Raji (cell line): ENCODE measurements around the gene OVCA2.

ENCODE experiments used
- POLR2A ChIP-seq: IDR thresholded peaks from 2 replicates; pipeline ENCODE4 v1.6.1; 2011; ENCODE audit warnings: low read depth, low read length, control low read depth; ENCODE audit not compliant: insufficient read depth

Gene OVCA2

DNA sequence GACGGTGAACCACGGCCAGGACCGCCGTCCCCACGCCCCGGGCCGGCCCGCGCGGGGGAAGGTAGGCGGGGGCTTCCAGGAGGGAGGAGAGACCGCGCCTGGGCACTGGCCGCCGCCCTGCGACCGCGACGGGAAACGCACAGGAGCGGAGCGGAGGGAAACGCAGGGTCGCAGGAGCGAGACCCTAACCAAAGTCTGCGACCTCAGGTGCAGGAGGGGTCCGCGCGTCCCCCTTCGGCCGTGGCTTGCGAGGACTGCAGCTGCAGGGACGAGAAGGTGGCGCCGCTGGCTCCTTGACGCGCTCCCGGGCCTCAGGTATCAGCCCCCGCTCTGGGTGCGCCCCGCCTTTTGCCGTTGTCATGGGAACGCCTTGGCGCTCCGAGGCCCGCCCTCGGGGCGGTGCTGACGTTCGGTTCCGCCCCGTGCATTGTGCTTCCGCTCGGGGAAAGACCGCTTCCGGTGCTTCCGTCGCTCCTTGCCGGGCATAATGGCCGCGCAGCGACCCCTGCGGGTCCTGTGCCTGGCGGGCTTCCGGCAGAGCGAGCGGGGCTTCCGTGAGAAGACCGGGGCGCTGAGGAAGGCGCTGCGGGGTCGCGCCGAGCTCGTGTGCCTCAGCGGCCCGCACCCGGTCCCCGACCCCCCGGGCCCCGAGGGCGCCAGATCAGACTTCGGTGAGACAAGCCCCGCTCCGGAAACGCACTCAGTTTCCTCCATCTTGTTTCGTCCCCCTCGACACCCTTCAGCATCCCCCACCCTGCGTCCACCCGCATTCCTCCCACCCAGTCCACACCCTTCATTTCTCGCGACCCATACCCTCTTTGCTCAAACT, at the start of gene OVCA2:
OVCA2 (plus strand) TSS at position 462 of the 829 bp plus-strand sequence; CDS start at position 488, 26 bp downstream.
- peak; percentile 69 for TF ChIP-seq POLR2A

DNA sequence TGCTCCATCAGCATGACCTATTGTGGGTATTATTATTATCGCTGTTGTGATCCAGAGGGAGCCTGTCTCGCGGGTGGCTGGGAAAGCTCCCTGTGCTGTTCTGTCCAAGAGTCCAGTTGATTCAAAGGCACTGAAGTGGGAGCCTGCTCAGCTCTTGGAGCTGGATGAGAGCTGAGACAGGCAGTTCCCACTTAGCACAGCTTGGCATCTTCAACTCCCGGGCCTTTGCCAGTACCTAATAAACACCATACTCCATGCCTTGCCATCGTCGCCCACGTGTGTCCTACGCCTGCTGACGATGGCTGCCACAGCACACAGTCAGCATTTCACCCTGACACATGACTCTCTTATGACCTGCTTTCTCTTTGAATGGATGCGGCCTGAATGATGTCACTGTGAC, 49.3 kb upstream of the OVCA2 start:
- TF ChIP-seq POLR2A: no peak

DNA sequence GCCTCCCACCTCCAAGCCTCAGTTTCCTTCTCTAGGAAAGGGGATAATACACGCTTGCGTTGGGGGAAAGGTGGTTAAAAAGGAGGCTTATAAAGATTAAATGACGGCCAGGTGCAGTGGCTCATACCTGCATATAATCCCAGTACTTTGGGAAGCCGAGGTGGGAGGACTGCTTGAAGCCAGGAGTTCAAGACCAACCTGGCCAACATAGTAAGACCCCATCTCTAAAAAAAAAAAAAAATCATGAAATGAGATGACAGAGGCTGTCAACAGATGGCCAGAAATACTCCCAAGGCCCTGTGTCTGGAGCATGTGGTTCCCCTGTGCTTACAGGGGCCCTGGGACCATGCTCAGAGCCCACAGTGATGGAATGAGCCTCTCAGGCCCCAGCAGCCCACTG, 47.1 kb upstream of the OVCA2 start:
- TF ChIP-seq POLR2A: no peak

DNA sequence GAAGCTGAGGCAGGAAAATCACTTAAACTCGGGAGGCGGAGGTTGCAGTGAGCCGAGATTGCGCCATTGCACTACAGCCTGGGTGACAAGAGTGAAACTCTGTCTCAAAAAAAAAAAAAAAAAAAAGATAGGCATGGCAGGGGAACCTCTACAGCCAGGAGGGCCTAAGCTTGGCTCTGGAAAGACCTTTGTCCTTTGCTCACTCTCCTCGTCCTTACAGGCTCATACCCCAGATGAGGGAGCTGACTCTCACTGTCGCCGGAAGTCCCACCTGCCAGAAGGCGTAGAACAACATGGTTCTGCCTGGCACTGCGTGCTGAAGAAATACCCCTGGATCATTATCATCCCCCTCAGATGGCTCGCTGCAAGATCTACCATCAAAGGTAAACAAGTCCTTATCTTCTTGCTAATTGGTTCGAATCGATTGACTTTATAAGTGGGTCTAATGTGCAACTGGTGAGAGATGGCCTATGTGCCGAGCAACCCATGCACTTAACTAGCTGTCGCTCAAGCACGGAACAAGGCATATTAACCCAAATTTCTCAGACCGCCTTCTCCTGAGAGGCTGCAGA, 46.4 kb upstream of the OVCA2 start:
- no peak for TF ChIP-seq POLR2A

DNA sequence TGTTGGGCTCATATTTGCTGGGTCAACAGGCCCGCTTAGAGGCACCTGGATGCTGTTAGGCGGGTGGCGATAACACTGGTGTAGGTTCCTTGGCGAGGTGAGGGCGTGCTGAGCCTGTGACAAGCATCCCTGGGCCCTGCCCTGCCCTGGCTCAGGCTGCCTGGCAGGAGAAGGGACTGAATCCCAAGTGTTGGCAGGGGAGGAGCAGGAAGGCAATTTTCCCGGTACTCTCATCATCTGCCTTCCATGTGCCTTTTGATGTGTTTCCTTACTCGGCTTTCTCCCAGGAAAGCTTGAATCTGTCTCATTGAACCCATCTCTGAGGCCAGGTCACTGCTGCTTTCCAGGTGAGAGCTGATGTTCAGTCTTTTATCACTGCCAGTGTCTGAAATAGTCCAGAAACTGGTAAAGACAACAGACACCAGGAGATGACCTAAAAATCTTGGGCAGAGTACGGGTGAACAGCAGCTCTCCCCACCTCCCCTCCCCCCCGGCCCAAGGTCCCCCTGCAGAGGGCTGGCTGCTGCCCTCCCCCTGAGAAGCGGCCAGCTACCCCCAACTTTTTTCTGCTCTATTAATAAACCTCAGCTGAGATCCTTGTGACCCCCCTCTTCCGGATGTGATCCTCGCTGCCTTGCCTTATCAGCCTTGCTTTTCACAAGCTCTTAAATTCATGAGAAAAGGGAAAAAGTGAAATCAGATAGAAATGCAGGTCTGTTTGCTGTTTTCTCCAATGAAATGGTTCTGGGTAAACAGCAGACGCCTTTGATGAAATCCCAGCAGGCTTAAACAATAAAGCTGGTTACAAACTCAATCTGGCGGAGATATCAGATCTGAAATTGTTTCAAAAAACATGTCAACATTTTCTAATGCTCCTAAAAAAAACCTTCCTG, 45.7 kb upstream of the OVCA2 start:
- TF ChIP-seq POLR2A: no peak

DNA sequence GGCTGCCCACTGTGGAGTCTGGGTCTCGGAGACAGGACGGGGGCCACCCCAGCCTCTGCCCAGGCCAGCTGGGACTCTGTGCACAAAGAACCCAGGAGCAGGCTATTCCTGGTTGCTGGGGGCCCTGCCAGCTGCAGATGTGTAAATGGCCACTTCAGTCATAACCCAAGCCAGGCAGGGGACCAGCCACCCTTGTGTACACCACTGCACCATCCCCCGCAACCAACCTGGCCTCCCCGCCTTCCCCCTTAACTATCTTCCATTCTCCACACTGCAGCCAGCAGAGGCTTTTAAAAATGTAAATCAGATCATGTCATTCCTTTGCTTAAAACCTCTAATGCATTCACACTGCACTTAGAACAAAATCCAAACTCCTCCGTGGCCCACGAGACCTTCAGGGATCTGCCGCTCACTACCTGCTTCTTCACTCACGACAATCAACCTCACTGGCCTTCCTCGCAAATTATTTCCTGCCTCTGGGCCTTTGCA, 45.0 kb upstream of the OVCA2 start:
- TF ChIP-seq POLR2A: no peak

DNA sequence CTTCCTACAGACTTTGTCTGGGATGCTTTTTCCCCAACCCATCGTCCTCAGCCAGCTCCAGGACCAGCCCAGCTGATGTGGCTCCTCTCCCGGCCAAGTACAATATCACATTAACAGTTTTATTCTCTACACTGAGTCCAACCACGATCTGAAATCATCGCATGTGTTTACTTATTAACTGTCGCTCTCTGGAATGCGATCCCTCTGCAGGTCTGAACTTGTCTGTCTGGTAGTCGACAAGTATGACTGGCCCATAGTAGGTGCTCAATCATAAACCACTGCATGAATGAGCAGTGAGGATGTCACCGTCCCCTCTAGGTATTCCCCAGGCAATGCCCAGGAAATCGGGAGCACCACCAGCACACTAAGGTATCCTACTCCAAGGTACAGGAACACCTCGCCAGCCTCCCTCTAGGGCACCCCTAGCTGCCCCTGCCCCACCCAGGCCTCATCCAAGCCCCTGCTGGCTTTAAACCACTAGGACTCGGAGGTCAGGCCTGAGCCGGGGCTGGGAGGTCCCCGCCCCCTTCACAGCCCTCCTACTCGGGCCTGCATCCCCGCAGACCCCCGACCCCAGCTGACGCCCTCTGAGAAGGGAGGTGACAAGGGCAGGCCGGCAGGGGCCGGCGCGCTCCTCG, 44.4 kb upstream of the OVCA2 start:
- TF ChIP-seq POLR2A: no peak

DNA sequence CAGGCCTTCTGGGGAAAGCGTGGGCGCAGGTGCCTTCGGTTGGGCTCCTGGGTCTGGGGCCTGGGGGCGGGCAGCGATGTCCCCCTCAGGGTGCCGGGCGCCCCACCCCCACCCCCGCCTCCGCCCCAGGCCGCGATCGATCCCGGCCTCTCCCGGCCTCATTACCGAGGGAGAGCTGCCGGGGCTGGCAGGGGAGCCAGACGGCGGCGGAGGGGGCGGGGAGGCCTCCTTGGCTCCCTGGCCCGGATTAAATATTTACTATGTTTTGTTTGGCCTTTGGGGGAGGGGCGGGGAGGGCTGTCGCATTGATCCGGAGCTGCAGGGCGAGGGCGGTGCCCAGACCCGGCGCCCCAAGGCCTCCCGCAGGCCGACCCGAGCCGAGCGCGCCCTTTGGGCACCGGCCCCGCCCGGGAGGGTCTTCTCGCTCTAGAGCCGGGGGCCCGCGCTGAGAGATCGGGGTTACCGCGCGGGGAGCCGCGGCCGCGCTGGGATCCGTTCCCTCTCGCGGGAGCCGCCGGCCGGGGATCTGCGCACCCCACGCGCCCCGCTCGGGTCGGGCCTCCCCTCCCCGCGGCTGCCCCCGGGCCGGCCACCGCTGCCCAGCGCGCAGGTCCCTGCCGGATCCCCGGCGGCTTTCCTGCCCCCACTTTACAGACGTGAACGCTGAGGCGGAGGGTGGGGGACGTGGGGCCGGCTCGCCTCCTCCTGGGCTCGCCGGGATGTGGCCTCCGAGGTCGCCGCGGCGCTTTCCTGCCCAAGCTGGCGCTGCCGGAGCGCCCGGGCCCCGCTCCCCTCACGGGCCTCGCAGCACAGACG, 43.7 kb upstream of the OVCA2 start:
- TF ChIP-seq POLR2A: no peak

DNA sequence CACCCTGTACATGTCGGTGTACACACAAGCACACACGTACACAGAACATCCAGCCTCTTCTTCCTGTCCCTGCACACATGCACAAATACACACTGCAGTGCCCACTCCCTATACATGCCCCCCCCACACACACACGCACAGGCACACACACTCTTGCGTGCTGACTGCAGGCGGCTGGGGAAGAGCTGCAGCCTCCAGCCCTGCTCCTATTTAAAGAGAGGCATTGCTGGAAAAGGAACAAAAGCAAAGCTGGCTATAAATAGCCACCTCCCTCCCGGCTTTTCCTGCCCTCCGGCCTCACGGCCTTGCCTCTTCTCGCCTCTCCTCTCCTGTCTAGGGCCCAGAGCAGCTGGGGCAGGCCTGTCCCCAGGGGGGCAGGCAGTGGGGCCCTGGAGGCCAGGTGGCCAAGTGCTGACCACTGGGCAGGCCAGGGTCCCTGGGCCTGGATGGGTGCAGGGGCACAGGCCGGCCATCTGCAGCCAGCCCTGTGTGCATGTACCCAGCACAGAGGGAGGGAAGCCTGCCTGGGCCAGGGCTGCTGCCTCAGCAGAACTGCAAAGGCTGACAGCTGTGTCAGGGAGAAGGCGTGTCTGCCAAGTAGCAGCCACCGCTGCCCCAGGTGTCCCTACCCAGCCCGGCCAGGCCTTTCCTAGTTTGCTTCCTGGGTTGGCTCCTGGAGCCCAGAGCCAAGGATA, 42.1 kb upstream of the OVCA2 start:
- TF ChIP-seq POLR2A: no peak

DNA sequence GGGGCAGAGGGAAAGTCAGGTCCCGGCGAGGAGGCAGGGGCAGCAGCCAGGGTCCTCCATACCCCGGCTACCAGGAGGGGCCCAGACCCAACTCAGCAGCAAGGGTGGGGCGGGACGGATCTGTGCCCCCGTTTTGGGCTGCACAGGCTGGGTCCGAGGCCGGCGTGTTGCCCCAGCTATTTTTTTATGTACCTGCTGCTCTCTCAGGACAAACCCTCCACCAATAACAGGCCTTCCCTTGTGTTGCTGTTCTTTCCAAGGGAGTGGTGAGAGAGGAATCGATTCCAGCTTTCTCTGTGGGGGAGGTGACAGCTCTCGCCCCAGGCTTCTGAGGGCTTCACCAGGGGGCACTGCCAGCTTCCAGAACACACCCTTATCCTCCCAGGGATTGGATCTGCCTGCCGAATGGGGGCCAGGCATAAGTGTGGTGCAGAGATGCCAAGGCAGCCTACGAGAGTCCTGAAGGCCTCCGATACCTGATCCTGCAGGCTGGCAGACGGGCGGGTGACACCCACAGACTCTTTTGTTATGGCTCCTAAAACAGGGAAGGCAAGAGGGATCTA, 39.0 kb upstream of the OVCA2 start:
- no peak for TF ChIP-seq POLR2A

DNA sequence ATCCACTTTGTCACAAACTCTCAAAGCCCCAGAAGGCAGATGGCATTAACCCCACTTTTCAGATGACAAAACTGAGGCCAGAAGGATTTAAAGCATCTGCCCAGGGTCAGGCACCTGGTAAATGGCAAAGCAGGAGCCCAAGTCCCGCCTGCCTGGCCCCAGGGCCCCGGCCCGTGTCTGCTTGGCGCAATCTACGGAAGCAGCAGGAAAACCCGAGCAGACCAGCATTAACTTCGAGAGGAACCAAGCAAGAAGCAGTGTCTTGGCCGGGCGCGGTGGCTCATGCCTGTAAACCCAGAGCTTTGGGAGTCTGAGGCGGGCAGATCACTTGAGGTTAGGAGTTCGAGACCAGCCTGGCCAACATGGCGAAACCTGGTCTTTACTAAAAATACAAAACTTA, 38.3 kb upstream of the OVCA2 start:
- no peak for TF ChIP-seq POLR2A

DNA sequence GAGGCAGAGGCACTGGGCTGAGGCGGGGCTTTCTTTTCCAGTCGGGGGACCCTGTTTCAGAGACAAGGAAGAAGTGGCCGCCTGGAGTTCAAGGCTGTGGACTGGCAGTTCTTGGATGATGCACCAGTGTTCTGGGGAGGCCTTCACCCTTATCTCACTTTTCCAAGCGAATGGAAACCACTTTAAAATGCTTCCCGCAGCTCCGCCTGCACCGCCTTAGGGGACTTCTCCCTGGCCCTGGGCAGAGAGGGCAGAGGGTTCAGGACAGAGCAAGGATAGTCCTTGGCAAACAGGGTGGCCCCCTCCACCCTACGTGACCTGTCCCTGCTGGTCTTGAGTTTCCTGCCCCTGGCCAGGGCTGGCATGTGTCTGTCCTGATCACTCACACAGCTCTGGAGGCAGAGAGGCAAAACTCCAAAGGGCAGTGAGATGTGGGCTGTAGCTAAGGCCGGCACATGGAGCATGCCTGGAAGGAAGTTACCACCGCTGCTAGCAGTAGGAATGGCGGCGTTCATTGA, 37.3 kb upstream of the OVCA2 start:
- no peak for TF ChIP-seq POLR2A
